GM19438 (cell line): Measurements from ENCODE around the gene GJA8.
"Not testable (repeated sequence)": the region's sequence is repeated elsewhere in the genome, so short reads cannot be mapped to it uniquely, and the experiment has no call there.

Experiments
- ATAC-seq: cut with Tn5 transposase; IDR thresholded peaks from one replicate; pipeline ENCODE4 v1.9.1; 2021; ENCODE audit warnings: low read depth; ENCODE audit not compliant: unreplicated experiment

The GJA8 gene

GRCh38 chr1:147902253-147902845 is at the start of gene GJA8:
Gene GJA8 (plus strand): TSS chr1:147902795. CDS start chr1:147907956, 5,161 bp downstream.
- no peak for ATAC-seq

DNA sequence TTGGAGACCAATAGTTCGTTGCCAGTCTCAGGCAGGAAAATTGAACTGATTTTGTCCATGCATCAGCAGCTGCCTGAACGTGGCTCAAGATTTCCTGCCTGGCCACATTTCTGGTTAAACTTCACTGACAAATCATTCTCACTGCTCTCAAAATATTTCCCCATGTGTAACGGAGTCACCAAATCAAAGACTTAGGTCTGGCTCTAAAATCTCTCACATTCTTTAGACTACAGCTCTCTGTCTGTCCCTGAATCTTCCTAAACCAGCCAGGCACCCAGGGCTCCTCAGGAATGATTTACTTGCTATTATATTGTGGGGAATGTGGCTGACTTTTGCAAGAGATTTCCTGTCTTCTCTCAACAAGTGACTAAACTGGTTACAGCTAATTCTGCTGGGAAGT is 49.2 kb upstream of the GJA8 start:
- ATAC-seq = no peak

- not testable (repeated sequence) for ATAC-seq
Observed at GRCh38 chr1:147854989-147855388, 47.6 kb upstream of the GJA8 start.

GRCh38 chr1:147855996-147856395 is 46.6 kb upstream of the GJA8 start:
- not testable (repeated sequence) for ATAC-seq

DNA sequence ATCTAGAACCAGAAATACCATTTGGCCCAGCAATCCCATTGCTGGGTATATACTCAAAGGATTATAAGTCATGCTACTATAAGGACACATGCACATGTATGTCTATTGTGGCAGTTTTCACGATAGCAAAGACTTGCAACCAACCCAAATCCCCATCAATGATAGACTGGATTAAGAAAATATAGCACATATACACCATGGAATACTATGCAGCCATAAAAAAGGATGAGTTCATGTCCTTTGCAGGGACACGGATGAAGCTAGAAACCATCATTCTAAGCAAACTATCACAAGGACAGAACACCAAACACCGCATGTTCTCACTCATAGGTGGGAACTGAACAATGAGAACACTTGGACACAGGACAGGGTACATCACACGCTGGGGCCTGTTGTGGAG is 35.4 kb upstream of the GJA8 start:
- ATAC-seq = not testable (repeated sequence)

GRCh38 chr1:147878022-147878421 is 24.6 kb upstream of the GJA8 start:
- ATAC-seq = no peak

GRCh38 chr1:147879911-147880310 is 22.7 kb upstream of the GJA8 start:
- no peak for ATAC-seq

DNA sequence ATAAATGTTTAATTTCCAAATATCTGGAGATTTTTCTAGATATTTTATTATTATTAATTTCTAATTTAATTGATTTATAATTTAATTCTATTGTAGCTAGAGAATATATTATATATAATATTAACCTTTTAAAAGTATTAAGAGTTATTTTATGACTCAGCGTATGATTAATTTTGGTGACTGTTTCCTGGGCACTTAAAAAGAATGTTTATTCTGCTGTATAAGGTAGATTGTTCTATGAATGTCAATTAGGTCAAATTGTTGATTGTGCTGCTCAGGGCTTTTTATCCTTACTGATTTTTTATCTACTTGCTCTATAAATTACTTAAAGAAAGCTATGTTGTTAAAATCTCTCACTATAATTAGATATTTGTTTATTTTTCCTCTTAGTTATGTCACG is 20.1 kb upstream of the GJA8 start:
- no peak for ATAC-seq

DNA sequence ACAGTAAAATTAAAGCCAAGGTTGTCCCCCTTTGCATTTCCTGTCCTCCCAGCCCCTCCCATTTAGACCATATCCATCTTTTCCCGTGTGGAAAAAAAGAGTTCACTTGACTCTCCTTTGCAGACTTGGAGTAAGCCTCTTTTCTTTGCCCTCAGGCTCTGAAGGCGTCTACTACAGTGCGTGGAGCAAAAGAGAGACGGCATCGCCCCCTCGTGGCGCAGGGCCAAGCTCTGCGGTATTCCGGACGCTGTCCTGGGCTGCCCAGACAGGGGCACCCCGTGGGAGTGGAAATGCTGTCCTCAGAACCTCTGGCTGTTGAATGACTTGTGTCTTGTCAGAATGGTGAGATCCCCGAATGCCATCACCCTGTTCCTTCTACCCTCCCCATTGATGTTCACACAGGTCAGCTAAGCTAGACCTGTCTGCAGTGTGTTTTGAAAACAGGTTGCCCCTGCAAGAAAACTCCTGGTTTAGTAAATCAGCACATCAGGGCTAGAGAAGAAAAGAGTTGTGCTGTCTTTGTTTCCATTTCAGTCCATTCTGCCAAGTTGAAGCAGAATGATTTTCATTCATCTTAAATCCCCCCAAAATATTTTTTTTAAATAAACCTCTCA is 12.3 kb upstream of the GJA8 start:
- no peak for ATAC-seq

DNA sequence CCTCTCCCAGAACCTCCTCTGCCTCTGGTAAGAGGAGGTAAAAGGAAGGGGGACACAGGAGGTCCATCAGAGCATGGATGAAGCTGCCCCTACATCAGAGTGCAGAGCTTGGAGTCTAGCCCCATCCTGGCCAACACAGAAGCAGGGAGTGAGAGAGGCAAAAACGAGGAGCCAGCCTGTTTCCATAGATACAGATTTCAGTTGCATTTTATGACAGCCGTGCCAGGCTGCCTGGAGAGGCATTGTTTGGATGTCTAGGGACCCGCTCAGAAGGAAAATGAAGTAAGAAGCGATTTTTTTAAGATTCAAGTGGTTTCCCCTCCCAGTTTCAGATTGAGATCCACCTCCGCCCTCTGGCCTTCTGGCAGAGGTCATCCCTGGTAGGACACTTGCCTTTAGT is 11.5 kb upstream of the GJA8 start:
- ATAC-seq = no peak

DNA sequence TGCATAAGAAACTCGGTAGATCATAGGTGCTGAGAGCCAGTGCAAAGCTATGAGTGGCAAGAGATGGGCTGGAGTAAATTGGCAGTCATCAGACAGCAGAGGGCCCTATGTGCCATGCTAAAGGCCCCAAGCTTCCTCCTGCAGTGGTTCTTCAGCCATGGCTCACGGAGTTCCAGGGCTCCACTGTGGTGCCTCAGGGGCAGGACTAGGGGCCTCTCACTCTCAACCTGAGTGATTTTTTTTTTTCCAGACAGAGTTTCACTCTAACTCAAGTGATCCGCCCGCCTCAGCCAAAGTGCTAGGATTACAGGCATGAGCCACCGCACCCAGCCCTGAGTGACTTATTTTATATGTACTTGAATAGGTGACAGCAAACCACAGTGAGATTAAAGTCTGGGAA is 10.4 kb upstream of the GJA8 start:
- no peak for ATAC-seq

GRCh38 chr1:147892731-147893214 is 9.8 kb upstream of the GJA8 start:
- no peak for ATAC-seq

GRCh38 chr1:147895123-147895522 is 7.5 kb upstream of the GJA8 start:
- ATAC-seq = no peak

- ATAC-seq = no peak
Observed at GRCh38 chr1:147897029-147897752, 5.4 kb upstream of the GJA8 start.

DNA sequence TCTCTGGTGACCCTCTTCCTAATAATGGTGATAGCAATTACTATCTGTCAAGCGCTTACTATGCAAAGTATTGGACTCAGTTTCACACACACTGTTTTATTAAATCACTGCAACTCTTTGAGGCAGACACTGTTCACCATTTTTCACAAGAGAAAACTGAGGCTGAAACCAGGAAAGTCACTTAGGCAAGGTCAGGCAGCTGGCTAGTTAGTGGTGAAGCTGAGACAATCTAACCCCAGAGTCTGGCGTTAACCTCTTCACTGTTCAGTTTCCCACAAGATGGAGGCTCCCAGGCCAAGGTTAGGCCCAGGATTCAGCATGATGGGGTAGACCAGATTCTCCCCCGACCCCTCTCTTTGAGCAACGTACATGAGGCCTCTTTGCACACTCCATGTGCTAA is 4.8 kb upstream of the GJA8 start:
- no peak for ATAC-seq

GRCh38 chr1:147904726-147905125 is 2.1 kb downstream of the GJA8 start:
- ATAC-seq = no peak

DNA sequence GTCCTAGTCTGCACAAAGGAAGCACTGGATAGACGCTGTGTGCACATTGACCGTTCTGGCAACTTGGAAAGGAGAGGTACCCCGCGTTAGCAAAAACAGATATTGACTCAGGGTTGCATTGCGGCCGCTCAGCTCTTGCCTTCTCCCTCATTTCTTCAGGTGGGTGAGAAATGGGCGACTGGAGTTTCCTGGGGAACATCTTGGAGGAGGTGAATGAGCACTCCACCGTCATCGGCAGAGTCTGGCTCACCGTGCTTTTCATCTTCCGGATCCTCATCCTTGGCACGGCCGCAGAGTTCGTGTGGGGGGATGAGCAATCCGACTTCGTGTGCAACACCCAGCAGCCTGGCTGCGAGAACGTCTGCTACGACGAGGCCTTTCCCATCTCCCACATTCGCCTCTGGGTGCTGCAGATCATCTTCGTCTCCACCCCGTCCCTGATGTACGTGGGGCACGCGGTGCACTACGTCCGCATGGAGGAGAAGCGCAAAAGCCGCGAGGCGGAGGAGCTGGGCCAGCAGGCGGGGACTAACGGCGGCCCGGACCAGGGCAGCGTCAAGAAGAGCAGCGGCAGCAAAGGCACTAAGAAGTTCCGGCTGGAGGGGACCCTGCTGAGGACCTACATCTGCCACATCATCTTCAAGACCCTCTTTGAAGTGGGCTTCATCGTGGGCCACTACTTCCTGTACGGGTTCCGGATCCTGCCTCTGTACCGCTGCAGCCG is 5.4 kb downstream of the GJA8 start:
- no peak for ATAC-seq

- no peak for ATAC-seq
Observed at GRCh38 chr1:147912553-147912952, 10.0 kb downstream of the GJA8 start.

DNA sequence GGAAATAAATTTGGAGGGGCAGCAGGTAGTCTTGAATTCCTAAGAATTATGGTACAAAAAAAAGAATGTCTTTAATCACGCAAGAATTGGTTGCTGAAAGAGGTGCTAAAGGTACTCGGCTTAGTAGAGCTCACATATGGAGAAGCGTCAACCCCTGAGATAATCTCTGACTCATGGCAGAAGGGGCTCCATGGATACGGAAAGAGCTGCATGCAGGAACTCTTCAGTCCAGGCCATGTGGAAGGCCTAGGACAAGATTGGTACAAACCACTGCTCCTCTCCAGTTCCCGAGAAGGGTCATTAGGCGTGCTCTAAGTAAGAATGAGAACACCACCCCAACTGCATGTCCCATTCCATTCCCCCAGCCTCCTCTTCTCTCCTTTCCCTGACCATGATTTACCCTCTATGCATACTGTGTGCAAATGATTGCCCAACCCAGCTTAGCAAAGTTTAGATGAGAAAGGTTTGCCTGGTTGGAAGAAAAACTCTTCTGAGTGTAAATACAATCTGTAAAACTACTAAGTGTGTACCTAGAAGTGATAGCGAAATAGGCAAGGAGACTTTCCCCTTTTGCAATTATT is 10.9 kb downstream of the GJA8 start:
- no peak for ATAC-seq

DNA sequence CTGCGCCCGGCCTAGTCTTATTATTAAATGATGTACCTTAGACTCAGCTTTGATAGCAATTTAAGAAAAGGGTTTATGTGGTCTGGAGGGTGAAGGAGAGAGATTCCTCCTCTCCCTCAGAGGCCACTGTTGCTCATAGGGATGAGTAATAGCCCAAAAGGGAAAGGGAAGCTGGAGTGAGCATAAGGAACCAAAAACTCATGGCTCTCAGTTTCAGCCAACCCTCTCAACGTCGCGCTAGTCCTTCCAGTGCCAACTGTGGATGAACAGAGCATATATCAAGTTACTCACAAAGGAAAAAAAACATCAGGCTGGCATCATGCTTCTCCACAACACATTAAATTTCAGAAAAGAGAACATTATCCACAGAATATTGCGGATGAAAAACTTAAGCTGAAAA is 17.3 kb downstream of the GJA8 start:
- no peak for ATAC-seq

DNA sequence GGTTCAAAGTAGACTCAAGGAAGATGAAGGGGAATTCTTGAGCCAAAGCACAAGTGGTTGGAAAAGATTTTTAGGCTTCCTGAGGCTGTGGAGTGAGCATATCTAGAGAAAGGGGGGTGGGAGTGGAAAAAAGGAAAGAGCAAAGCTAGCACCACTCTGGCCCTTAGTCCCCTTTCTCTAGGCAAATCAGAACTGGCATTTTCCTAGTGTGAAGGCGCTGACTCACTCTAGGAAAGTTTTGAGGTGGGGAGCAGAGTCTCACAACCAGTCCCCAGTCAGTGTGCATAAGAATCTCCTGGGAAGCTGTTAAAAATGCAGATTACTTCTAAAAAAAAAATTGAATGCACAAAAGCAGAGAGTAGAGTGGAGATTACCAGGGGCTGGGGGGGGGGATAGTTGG is 22.2 kb downstream of the GJA8 start:
- ATAC-seq = no peak
